HUES64 (cell line): Measurements from ENCODE around the gene BACE2.
"Not testable (repeated sequence)": the region's sequence is repeated elsewhere in the genome, so short reads cannot be mapped to it uniquely, and the experiment has no call there.

ENCODE experiments used
- H3K27ac ChIP-seq: 2 replicates; pipeline ENCODE4 v1.7.0; 2013; ENCODE audit warnings: low read depth, low read length, inconsistent platforms
- H3K27me3 ChIP-seq: 2 replicates; pipeline ENCODE4 v1.6.1; 2013; ENCODE audit warnings: mild to moderate bottlenecking, low read length; ENCODE audit not compliant: insufficient read depth
- H3K36me3 ChIP-seq: 2 replicates; pipeline ENCODE4 v1.6.1; 2013; ENCODE audit warnings: mild to moderate bottlenecking, low read length; ENCODE audit not compliant: insufficient read depth
- H3K4me1 ChIP-seq: 2 replicates; pipeline ENCODE4 v1.6.1; 2013; ENCODE audit warnings: mild to moderate bottlenecking, low read length, moderate library complexity; ENCODE audit not compliant: insufficient read depth
- H3K4me3 ChIP-seq: 2 replicates; pipeline ENCODE4 v1.5.1; 2013; ENCODE audit warnings: mild to moderate bottlenecking, low read length, moderate library complexity
- H3K9ac ChIP-seq: 2 replicates; pipeline ENCODE4 v1.6.1; 2013; ENCODE audit warnings: mild to moderate bottlenecking, low read depth, low read length
- H3K9me3 ChIP-seq: 2 replicates; pipeline ENCODE4 v1.6.1; 2013; ENCODE audit warnings: low read depth, low read length; ENCODE audit not compliant: insufficient read depth
- WGBS: fragments of 150-250, 120-280 bp; methylation state at CpG from one replicate; pipeline ENCODE4 v1.1.7; 2013; ENCODE audit warnings: missing lambda C conversion rate; 5-methylcytosine and 5-hydroxymethylcytosine counted together

The BACE2 gene

DNA sequence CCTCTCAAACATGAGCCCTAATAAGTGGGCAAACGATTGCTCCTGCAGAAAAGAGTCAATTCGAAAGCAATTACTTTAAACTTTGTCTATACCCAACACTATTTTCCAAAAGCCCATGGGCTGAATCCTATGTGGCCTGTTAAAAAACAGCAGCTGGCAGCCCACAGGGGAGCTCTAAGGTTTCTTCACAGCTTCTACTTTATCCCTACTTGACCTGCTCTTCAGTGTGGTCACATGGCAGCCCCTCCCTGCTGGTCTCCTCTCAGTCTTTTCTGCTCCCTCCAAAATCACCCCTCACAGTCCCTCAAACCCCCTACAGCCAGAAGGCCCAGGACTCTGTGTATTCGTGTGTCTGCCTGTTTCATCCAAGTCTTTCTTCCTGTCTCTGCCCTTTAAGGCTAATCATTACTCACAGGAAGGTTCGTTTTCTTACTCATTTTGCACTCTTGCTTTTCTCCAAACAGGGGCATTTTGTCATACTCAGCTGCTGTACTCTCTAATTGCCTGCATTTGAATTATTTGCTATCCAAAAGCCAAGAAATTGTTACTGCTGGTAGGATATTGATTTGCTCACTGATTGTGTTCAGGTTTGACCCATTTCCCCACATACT, 86.2 kb downstream of the BACE2 start:
- H3K36me3 ChIP-seq: no peaks in the 10 kb centered on the region
- WGBS: 69% methylated on average over 4 of the region's 4 CpGs

DNA sequence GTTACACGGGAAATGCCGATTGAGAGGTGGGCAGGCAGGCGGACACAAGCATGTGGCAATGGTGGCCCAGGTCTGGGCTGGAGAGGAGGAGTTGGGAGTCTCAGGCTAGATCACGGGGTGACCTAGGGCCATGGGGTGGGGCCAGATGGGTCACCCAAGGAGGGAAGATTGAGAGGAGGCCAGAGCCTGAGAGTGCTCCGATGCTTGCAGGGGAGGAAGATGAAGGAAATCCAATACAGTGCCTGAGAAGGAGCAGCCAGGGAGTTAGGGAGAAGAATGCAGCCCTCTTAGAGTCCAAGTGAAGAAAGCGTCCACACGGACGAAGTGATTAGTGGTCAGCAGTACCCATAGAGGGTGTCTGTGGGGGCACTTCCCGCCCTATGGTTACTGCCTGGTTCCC, 87.2 kb downstream of the BACE2 start:
- Histone ChIP-seq H3K9ac (no peak overlapping the region), H3K27me3 (no peaks in the 10 kb centered on the region)
- 95% methylated on average over 9 of the region's 9 CpGs for WGBS

More for the DNA sequence above, 86.2 kb downstream of the BACE2 start:
- H3K4me1 ChIP-seq: no peaks in the 10 kb centered on the region
- no peak overlapping the region for H3K4me3 ChIP-seq
- H3K27me3 ChIP-seq: no peaks in the 10 kb centered on the region
- H3K9me3 ChIP-seq: peaks cover 7% of the 10 kb centered on the region; the same call in 1 of the 2 replicates
- no peak overlapping the region for H3K9ac ChIP-seq
- no peak overlapping the region for H3K27ac ChIP-seq

DNA sequence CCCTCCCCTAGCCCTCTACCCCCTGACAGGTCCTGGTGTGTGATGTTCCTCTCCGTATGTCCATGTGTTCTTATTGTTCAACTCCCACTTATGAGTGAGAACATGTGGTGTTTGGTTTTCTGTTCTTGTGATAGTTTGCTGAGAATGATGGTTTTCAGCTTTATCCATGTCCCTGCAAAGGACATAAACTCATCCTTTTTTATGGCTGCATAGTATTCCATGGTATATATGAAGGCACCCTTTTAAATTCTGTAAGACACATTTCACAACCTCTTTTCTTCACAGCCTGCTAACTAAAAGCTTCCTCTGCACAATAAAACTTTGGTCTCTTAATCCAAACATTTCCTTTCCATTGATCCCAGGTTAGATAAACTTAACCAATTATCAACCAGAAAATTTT, 88.3 kb downstream of the BACE2 start:
- H3K27me3 ChIP-seq, H3K4me1 ChIP-seq, H3K36me3 ChIP-seq, H3K9me3 ChIP-seq, H3K9ac ChIP-seq, H3K4me3 ChIP-seq, H3K27ac ChIP-seq: not testable (repeated sequence)
- WGBS: no CpG with 5 or more reads among the region's 1 CpG

More for the DNA sequence above, 87.2 kb downstream of the BACE2 start:
- Histone ChIP-seq H3K36me3 (no peaks in the 10 kb centered on the region), H3K4me3 (no peak overlapping the region), H3K4me1 (no peaks in the 10 kb centered on the region), H3K9me3 (peaks cover 7% of the 10 kb centered on the region; the same call in 1 of the 2 replicates), H3K27ac (no peak overlapping the region)

DNA sequence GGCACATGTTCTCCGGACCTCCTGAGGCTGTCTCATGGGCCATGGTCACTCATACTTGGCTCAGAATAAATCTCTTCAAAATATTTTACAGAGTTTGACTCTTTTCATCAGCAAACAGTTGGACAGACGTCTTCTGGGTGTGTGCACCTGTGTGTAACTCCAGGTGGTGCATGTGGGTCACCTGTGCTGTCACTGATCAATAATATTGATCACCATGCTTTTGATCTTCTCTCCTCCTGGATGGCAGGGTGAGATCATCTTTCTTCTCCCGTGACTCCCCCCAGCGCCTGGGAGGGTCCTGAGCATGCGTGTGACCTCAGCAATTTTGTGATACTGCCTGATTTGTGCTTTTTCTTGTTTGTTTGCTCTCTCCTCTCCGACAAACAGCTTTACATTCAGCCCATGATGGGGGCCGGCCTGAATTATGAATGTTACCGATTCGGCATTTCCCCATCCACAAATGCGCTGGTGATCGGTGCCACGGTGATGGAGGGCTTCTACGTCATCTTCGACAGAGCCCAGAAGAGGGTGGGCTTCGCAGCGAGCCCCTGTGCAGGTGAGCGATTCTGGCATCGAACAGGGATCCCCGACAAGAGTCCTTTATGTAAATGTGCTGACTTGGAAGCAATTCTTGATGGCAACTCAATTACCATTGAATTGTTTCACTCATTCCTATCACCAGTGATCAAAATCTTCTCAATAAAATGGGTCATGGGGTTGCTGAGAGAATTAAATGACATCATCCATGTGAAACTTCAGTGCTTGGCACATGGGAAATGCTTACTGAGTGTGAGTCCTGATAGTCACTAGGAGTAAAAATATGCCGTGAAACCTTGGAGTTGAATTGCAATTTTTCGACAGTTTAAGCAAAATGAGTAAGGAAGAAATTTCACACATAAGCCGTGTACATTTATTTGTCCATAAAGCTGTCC, 89.1 kb downstream of the BACE2 start:
- H3K9ac ChIP-seq: no peak overlapping the region
- H3K36me3 ChIP-seq: no peaks in the 10 kb centered on the region
- no peak overlapping the region for H3K27ac ChIP-seq
- H3K9me3 ChIP-seq: peaks cover 7% of the 10 kb centered on the region; the same call in 1 of the 2 replicates
- H3K4me3 ChIP-seq: no peak overlapping the region
- WGBS: 96% methylated on average over 22 of the region's 22 CpGs
- no peaks in the 10 kb centered on the region for H3K4me1 ChIP-seq
- H3K27me3 ChIP-seq: no peaks in the 10 kb centered on the region

DNA sequence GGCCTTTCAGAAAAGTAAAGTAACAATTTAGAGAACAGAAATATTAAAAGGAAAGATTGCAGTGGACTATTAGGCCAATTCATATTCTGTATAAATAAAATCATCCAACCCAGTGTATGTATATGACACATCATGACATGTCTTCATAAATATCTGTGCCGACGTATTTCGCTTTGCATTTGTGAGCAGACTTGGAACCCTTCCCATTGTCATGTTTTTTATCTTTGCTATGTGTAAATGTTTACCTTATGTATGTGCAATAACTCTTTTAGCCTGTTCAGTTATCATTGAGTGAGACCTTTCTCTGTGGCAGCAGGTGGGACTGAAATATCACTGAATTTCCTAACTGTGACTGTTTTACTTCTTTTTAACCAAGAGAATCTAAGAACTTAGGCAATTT, 90.7 kb downstream of the BACE2 start:
- Histone ChIP-seq H3K36me3 (no peaks in the 10 kb centered on the region), H3K27ac (no peak overlapping the region), H3K4me1 (no peaks in the 10 kb centered on the region), H3K4me3 (no peak overlapping the region), H3K9me3 (peaks cover 7% of the 10 kb centered on the region; the same call in 1 of the 2 replicates), H3K27me3 (no peaks in the 10 kb centered on the region), H3K9ac (no peak overlapping the region)
- 100% methylated on average over 3 of the region's 3 CpGs for WGBS

DNA sequence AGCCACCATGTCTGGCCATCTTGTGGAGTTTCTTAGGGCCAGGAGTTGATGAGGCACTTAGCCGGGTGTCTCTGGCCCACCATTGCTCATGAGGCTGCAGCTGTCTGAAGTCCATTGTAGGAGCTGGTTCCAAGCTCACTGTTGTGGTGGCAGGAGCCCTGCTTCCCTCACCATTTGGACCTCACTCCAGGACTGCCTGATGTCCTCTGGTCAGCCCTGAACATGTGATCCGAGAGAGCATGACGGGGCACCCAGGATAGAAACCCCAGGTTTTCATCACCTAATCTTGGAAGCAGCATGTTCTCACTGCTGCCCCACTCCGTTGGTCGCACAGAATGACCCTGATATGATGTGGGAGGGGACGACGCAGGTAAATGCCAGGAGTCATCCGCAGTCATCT, 92.5 kb downstream of the BACE2 start:
- Histone ChIP-seq H3K36me3 (no peaks in the 10 kb centered on the region), H3K27ac (no peak overlapping the region), H3K9me3 (no peaks in the 10 kb centered on the region), H3K9ac (no peak overlapping the region), H3K4me1 (no peaks in the 10 kb centered on the region), H3K4me3 (no peak overlapping the region), H3K27me3 (no peaks in the 10 kb centered on the region)
- WGBS: 97% methylated on average over 8 of the region's 8 CpGs

DNA sequence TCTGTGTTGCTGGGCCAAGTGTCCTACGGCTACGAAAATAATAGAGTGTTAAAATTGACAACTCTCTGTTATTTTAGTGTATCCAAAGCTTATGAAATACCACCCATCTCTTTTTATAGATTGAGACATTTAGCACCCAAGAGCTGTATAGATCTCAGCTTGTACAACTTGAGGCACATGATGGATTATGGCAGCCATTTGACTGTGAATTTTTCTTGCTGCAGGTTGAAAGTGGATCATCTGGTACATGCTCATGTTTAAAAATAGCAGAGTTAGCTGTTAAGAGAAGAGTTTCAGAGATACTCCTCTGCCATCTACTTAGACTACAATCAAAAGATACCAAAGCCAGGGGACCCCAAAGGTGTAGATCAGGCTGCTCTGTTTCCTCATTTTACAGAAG, 99.4 kb downstream of the BACE2 start:
- Histone ChIP-seq H3K9me3 (peaks cover 11% of the 10 kb centered on the region), H3K4me1 (no peaks in the 10 kb centered on the region), H3K27me3 (no peaks in the 10 kb centered on the region), H3K9ac (no peak overlapping the region), H3K36me3 (no peaks in the 10 kb centered on the region), H3K4me3 (no peak overlapping the region), H3K27ac (no peak overlapping the region)
- WGBS: 89% methylated on average over 2 of the region's 2 CpGs

DNA sequence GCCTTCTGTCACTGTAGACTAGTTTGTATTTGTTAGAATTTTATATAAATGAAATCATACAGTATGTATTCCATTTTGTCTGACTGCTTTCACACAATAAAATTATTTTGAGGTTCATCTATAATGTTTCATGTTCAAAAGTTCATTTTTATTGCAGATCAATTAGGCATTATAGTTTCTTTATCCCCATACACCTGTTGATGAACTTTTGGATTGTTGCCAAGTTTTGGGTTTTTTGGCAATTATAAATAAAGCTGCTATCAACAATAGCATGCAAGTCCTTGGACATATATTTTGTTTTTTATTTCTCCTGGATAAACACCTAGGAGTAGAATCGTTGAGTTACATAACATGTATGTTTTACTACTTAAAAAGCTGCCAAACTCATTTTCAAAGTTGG, 101.6 kb downstream of the BACE2 start:
- 86% methylated on average over 1 of the region's 1 CpG for WGBS

DNA sequence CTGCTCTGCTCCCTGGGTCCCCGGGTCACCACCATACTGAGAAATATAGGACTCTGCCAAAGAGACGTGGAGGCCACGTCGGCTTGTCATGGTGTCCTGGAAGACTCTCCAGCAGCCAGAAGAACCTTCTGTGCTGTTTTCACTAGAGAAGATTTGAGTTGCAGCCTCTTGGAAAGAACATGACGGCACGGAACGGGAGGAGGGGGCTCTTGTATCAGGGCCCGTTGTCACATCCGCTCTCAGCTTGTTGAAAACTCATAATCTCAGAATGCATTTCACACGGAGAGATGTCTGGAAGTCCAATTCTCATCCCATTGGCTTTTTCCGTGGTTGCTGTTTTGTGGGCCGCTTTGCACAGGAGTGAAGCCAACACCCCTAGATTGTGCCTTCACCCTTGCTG, 109.2 kb downstream of the BACE2 start:
- Histone ChIP-seq H3K27ac (no peak overlapping the region), H3K9ac (no peak overlapping the region), H3K9me3 (peaks cover 16% of the 10 kb centered on the region; the same call in 1 of the 2 replicates), H3K4me3 (no peak overlapping the region), H3K27me3 (no peaks in the 10 kb centered on the region), H3K4me1 (peaks cover 9% of the 10 kb centered on the region; the same call in 1 of the 2 replicates), H3K36me3 (no peaks in the 10 kb centered on the region)
- 86% methylated on average over 12 of the region's 12 CpGs for WGBS

More for the DNA sequence above, 101.6 kb downstream of the BACE2 start:
- no peak overlapping the region for H3K4me3 ChIP-seq
- H3K9ac ChIP-seq: no peak overlapping the region
- peaks cover 26% of the 10 kb centered on the region for H3K9me3 ChIP-seq
- no peaks in the 10 kb centered on the region for H3K27me3 ChIP-seq
- no peak overlapping the region for H3K27ac ChIP-seq
- no peaks in the 10 kb centered on the region for H3K36me3 ChIP-seq
- no peaks in the 10 kb centered on the region for H3K4me1 ChIP-seq

DNA sequence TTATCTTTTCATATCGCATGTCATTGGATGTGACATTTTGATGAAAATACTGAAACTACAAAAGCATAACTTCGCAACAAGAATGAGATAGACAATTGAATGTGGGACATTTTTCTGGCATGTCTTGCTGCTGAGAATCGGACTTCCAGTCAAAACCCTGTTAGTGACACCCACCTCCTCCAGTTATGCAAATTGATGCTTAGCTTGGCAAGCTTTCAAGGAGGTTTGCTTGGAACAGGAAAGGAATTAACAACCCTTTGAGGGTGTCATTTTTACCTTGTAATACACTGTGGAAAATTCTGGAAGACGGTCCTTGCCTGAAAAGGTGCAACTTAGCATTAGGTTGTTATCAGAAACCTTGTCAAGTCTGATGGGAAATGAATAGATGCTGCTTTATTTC, 109.9 kb downstream of the BACE2 start:
- H3K4me3 ChIP-seq: no peak overlapping the region
- no peak overlapping the region for H3K27ac ChIP-seq
- 80% methylated on average over 4 of the region's 4 CpGs for WGBS
- peaks cover 10% of the 10 kb centered on the region; the same call in 1 of the 2 replicates for H3K9me3 ChIP-seq
- H3K27me3 ChIP-seq: no peaks in the 10 kb centered on the region
- H3K4me1 ChIP-seq: peaks cover 9% of the 10 kb centered on the region; the same call in 1 of the 2 replicates
- H3K9ac ChIP-seq: no peak overlapping the region
- H3K36me3 ChIP-seq: no peaks in the 10 kb centered on the region

DNA sequence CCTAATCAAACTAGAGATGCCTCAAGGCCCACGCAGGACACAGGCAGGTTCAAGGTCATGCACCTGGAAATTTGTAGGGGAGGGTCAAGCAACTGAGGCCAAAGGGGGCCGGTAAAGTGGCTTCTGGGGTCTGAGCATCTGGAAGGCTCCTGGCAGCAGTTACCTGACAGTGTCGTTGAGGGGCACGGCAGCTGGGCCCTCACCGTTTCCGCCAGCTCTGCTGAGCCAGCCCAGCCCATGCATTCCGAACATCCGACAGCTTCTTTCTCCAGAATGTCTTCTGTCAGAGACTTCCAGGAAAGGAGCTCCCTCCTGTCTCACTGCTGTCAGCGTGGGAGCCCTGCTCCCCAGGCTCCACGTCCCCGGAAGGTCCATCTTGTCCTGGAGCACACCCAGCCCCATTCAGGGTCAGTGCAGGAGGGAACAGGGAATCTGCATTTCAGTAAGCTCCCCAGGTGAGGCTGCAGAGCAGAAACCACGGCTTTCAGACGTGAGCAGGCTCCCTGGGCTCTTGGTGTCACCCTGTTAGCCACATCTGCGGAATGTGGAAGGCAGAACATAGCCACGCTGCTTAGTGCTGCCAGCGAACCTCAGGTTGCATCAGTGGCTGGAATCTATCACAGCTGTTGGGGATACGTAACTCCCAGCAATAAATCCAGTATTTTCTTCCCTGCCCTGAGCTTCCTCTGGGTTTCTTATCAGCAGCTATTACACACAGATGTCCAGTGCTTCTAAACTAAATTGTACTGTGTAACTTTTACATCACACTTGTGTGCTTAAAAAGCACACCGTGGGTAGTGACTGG, 112.4 kb downstream of the BACE2 start:
- WGBS: 88% methylated on average over 18 of the region's 18 CpGs
- H3K4me1 ChIP-seq: peaks cover 9% of the 10 kb centered on the region; the same call in 1 of the 2 replicates
- no peak overlapping the region for H3K4me3 ChIP-seq
- no peaks in the 10 kb centered on the region for H3K27me3 ChIP-seq
- H3K9me3 ChIP-seq: no peaks in the 10 kb centered on the region
- no peak overlapping the region for H3K9ac ChIP-seq
- H3K36me3 ChIP-seq: no peaks in the 10 kb centered on the region
- H3K27ac ChIP-seq: no peak overlapping the region
